ENCODE data around the gene P2RX6.

- TF ChIP-seq CTCF (IDR thresholded peaks at IDR 0.05) (no peak), POLR2AphosphoS5 (IDR thresholded peaks at IDR 0.05) (no peak), POLR2A (IDR thresholded peaks at IDR 0.05) (no peak)
These were observed 29.0 kb downstream of the P2RX6 start for GRCh38 chr22:21043860-21044535.
